Hepatocyte (in vitro differentiated cells): ENCODE data around the gene RASGRP3.

Experiments used
- CTCF ChIP-seq: fragments of 200-600 bp; sonication (generic); IDR thresholded peaks from 2 replicates; pipeline ENCODE4 v1.5.1; 2016; ENCODE audit warnings: antibody characterized with exemption, mild to moderate bottlenecking; ENCODE audit not compliant: poor library complexity
- EZH2phosphoT487 ChIP-seq: fragments of 200-600 bp; sonication (generic); IDR thresholded peaks from one replicate; pipeline ENCODE4 v1.6.1; 2018; ENCODE audit warnings: antibody characterized with exemption, mild to moderate bottlenecking, low read depth, moderate library complexity; ENCODE audit not compliant: unreplicated experiment, severe bottlenecking

GRCh38 chr2:33488178-33488690, 11.8 kb downstream of the RASGRP3 start:
- TF ChIP-seq CTCF, result no peak
- TF ChIP-seq EZH2phosphoT487, result no peak
